ENCODE measurements around the gene ARVCF. TPM values are rescaled to one million over a fixed set of nuclear protein-coding genes. Genes with fewer than 3 reads are reported as not detected.

The ARVCF gene
- total and polyA plus RNA-seq, 9 of the 15 experiments (the other 6 are each of a cell fraction or from before 2014, with no cell fraction given) = 0.03 to 97.4 (median 15.6) TPM

GRCh38 chr22:20057596-20058268 is 41.1 kb upstream of the ARVCF start (continued):
- TF ChIP-seq, protein P1, sequence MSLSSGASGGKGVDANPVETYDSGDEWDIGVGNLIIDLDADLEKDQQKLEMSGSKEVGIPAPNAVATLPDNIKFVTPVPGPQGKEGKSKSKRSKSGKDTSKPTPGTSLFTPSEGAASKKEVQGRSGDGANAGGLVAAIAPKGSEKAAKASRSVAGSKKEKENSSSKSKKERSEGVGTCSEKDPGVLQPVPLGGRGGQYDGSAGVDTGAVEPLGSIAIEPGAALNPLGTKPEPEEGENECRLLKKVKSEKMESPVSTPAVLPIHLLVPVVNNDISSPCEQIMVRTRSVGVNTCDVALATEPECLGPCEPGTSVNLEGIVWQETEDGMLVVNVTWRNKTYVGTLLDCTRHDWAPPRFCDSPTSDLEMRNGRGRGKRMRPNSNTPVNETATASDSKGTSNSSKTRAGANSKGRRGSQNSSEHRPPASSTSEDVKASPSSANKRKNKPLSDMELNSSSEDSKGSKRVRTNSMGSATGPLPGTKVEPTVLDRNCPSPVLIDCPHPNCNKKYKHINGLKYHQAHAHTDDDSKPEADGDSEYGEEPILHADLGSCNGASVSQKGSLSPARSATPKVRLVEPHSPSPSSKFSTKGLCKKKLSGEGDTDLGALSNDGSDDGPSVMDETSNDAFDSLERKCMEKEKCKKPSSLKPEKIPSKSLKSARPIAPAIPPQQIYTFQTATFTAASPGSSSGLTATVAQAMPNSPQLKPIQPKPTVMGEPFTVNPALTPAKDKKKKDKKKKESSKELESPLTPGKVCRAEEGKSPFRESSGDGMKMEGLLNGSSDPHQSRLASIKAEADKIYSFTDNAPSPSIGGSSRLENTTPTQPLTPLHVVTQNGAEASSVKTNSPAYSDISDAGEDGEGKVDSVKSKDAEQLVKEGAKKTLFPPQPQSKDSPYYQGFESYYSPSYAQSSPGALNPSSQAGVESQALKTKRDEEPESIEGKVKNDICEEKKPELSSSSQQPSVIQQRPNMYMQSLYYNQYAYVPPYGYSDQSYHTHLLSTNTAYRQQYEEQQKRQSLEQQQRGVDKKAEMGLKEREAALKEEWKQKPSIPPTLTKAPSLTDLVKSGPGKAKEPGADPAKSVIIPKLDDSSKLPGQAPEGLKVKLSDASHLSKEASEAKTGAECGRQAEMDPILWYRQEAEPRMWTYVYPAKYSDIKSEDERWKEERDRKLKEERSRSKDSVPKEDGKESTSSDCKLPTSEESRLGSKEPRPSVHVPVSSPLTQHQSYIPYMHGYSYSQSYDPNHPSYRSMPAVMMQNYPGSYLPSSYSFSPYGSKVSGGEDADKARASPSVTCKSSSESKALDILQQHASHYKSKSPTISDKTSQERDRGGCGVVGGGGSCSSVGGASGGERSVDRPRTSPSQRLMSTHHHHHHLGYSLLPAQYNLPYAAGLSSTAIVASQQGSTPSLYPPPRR (CRISPR knock-in tag; IDR thresholded peaks at IDR 0.05; ENCODE audit: borderline replicate concordance) = no peak
- TF ChIP-seq HNRNPH1 (optimal IDR thresholded peaks at IDR 0.05; ENCODE audit: low read depth, low read length) = no peak
- TF ChIP-seq MCM3 (IDR thresholded peaks at IDR 0.05) = no peak
- no peak for TF ChIP-seq NFE2 (IDR thresholded peaks at IDR 0.05; ENCODE audit: low read depth)
- 0 out of 2 replicates have a peak, but pooled peaks have one; percentile 4 for TF ChIP-seq BCOR (IDR thresholded peaks at IDR 0.05)
- no peak for TF ChIP-seq PCBP2 (IDR thresholded peaks at IDR 0.05; ENCODE audit: low read depth, low read length, poor library complexity, severe bottlenecking)
- no peak for TF ChIP-seq PTRF (tag; IDR thresholded peaks at IDR 0.05)
- no peak for TF ChIP-seq DIDO1 (tag; IDR thresholded peaks at IDR 0.05; ENCODE audit: low read depth)
- 0 out of 2 replicates have a peak, but pooled peaks have one; percentile 44 for TF ChIP-seq ZNF57 (CRISPR knock-in tag; IDR thresholded peaks at IDR 0.05)
- peak; percentile 23; the same call in 1 of the 2 replicates for TF ChIP-seq E2F3 (CRISPR knock-in tag; IDR thresholded peaks at IDR 0.05)
- no peak for TF ChIP-seq TEAD4 (IDR thresholded peaks at IDR 0.05; ENCODE audit: low read length)
- TF ChIP-seq TEAD4 (CRISPR knock-in tag; IDR thresholded peaks at IDR 0.05; ENCODE audit: borderline replicate concordance) = no peak
- no peak for TF ChIP-seq SRF (CRISPR knock-in tag; IDR thresholded peaks at IDR 0.05)
- TF ChIP-seq NKRF (IDR thresholded peaks at IDR 0.05; ENCODE audit: borderline replicate concordance) = no peak
- no peak for TF ChIP-seq ARID3A (IDR thresholded peaks at IDR 0.05; ENCODE audit: borderline replicate concordance, low read depth, low read length)
- peak; percentile 44; the same call in 1 of the 2 replicates for TF ChIP-seq DMBX1 (CRISPR knock-in tag; IDR thresholded peaks at IDR 0.05; ENCODE audit: borderline replicate concordance)
- no peak for TF ChIP-seq ATF7 (IDR thresholded peaks at IDR 0.05)
- TF ChIP-seq FOXJ3 (CRISPR knock-in tag; IDR thresholded peaks at IDR 0.05) = no peak
- TF ChIP-seq SRSF1 (IDR thresholded peaks at IDR 0.05; ENCODE audit: low read depth, low read length) = no peak
- no peak for TF ChIP-seq ZNF174 (CRISPR knock-in tag; IDR thresholded peaks at IDR 0.05)
- no peak for TF ChIP-seq ZNF274 (IDR thresholded peaks at IDR 0.05; ENCODE audit: borderline replicate concordance, low read depth, low read length)

Measured in K562 (cell line).